Measurements from ENCODE around the gene SLC27A5. TPM values are rescaled to one million over a fixed set of nuclear protein-coding genes. Genes with fewer than 3 reads are reported as not detected.
A peak's percentile ranks its signal among the peaks of the same experiment; 100 is the strongest.

Gene SLC27A5
- total RNA-seq, 1 experiment from 2014 or later = 17.1 TPM

GRCh38 chr19:58513694-58514563 lies 2.1 kb upstream of the SLC27A5 start:
- TF ChIP-seq CTCF (conservative IDR thresholded peaks at IDR 0.05) = peak; percentile 99
- H3K79me2 ChIP-seq (ENCODE audit: insufficient read depth, low read length) = peaks cover 2% of the 10 kb centered on the region; the same call in 1 of the 2 replicates
- WGBS (ENCODE audit: extremely low coverage, insufficient read length, low lambda C conversion rate) = no CpG with 5 or more reads among the region's 66 CpGs
- no peaks in the 10 kb centered on the region; the same call in 1 of the 2 replicates for H3K4me1 ChIP-seq (ENCODE audit: insufficient read depth, low read length)
- H3K36me3 Mint-ChIP-seq (ENCODE audit: insufficient read depth in 1 of 3, low read depth in 3 of 3) = peaks cover 9 to 19% (median 13%) of the 10 kb centered on the region in 3 experiments; a peak in 6 of 7 replicates
- H3K23me2 ChIP-seq (ENCODE audit: insufficient read length, low read depth, low read length, poor library complexity, severe bottlenecking) = peaks cover 10% of the 10 kb centered on the region
- no peak overlapping the region for H3K56ac ChIP-seq (ENCODE audit: insufficient read length, low read depth, low read length)
- no peak overlapping the region for H3T11ph ChIP-seq (ENCODE audit: low read length)
- peaks cover 28 to 30% of the 10 kb centered on the region in 2 experiments for H3K4me1 Mint-ChIP-seq
- no peak overlapping the region for H3K27ac ChIP-seq (ENCODE audit: insufficient read length, low read depth, low read length)
- peak overlapping the region; percentile 28; the same call in 1 of the 2 replicates for H3K14ac ChIP-seq (ENCODE audit: insufficient read depth, low read length)
- H2BK120ac ChIP-seq (ENCODE audit: low read depth, low read length, poor library complexity, severe bottlenecking) = no peak overlapping the region
- H3K9me3 Mint-ChIP-seq = no peaks in the 10 kb centered on the region
- no peak overlapping the region for H3K4ac ChIP-seq (ENCODE audit: low read depth, low read length)
- peak overlapping the region; percentile 47 for H3K9ac ChIP-seq (ENCODE audit: extremely low read depth, insufficient read length, low read length)
- H3K4me3 Mint-ChIP-seq = peak overlapping the region; percentile 70 to 85
- no peak overlapping the region for H4K8ac ChIP-seq (replicated peaks; ENCODE audit: insufficient read length, low read depth, low read length)
- H2BK5ac ChIP-seq (ENCODE audit: insufficient read length, low read length) = no peak overlapping the region
- no peak overlapping the region for H2AK5ac ChIP-seq (ENCODE audit: insufficient read length, low read length)
- no peak overlapping the region for H4K5ac ChIP-seq (ENCODE audit: insufficient read length, low read depth, low read length)
- no peaks in the 10 kb centered on the region for H3K9me3 ChIP-seq (ENCODE audit: control insufficient read depth, low read depth, low read length)
- no peaks in the 10 kb centered on the region for H3K27me3 ChIP-seq (ENCODE audit: insufficient read depth, low read length)
- H4K91ac ChIP-seq (ENCODE audit: insufficient read length, low read depth, low read length) = no peak overlapping the region
- peak overlapping the region; percentile 91 to 97 (median 93) for H3K27ac Mint-ChIP-seq
- H3K4me2 ChIP-seq (ENCODE audit: insufficient read depth, insufficient read length, low read length) = peak overlapping the region; percentile 61
- no peak overlapping the region for H2BK15ac ChIP-seq (ENCODE audit: low read depth, low read length)
- H2AFZ ChIP-seq (ENCODE audit: low read length) = no peak overlapping the region
- no peak overlapping the region for H2BK12ac ChIP-seq (ENCODE audit: insufficient read length, low read depth, low read length)
- H4K20me1 ChIP-seq (ENCODE audit: control insufficient read depth, insufficient read depth, insufficient read length) = no peaks in the 10 kb centered on the region
- no peaks in the 10 kb centered on the region for H3K79me1 ChIP-seq (ENCODE audit: insufficient read depth, low read depth, low read length, poor library complexity, severe bottlenecking)
- no peak overlapping the region for H3K23ac ChIP-seq (ENCODE audit: insufficient read length, low read depth, low read length)
- H3K27me3 Mint-ChIP-seq (ENCODE audit: low read depth) = peaks cover 3% of the 10 kb centered on the region
- H3K18ac ChIP-seq (ENCODE audit: insufficient read length, low read depth, low read length) = no peak overlapping the region
- H2BK20ac ChIP-seq (ENCODE audit: low read depth, low read length, poor library complexity, severe bottlenecking) = no peak overlapping the region
- DNase-seq = peak; percentile 95
